Measurements from ENCODE around the gene PPARG.

DNA sequence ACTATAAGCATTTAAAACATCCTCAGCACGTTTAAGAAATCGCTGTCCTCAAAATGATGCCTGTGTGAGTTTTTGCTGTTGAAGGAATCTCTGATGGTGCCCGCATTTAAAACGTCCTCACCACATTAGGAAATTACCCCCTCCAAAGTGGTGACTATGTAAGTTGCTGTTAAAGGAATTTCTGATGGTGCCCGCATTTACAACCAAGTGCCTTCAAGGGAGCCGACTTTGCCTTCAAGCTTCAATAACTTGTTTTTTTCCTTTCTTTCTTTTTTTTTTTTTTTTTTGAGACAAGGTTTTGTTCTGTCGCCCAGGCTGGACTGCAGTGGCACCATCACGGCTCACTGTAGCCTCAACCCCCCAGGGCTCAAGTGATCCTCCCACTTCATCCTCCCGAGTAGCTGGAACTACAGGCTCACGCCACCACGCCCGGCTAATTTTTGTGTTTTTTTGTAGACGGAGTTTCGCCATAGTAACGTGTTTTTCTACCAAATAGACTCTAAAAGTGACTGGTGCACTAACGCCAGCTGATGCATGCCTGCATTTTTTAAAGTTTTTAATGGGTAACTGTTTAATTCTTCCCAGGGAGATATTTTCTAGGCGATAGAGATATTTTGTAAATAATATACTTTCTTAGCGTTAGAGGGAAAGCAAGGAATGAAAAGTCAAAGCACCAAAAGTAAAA is 176.4 kb downstream of the PPARG start:
- TF ChIP-seq CTCF (IDR thresholded peaks at IDR 0.05; ENCODE audit: low read length) (no peak), EZH2 (IDR thresholded peaks at IDR 0.05; ENCODE audit: borderline replicate concordance, low read length) (no peak)
